Heart left ventricle (tissue), 16 donors: Measurements from ENCODE around the gene TSPAN31. TPM values are rescaled to one million over a fixed set of nuclear protein-coding genes. Genes with fewer than 3 reads are reported as not detected.

Source experiments
- ATAC-seq, 4 donors: fragments of 200-7000 bp; cut with Tn5 transposase; one replicate each; pipeline ENCODE4 v1.9.1; 2020 to 2022; ENCODE audit warnings: moderate library complexity in 4 of 4, mild to moderate bottlenecking in 3 of 4, moderate number of reproducible peaks in 1 of 4
- DNase-seq, 5 donors: peaks; one replicate each; pipeline ENCODE4 v3.0.0-alpha.2; 2020
- H3K27ac ChIP-seq, 12 donors: fragments of 200-600 bp; sonication (generic) in 4 of 12; one replicate each; pipeline versions ENCODE4 v1.5.0 to v1.8.0; 2016 to 2022; ENCODE audit warnings: mild to moderate bottlenecking in 2 of 12
- H3K27me3 ChIP-seq, 9 donors: fragments of 200-600 bp; sonication (generic) in 2 of 9; one replicate each; pipeline versions ENCODE4 v1.5.1 to v1.8.0; 2016 to 2022; ENCODE audit warnings: mild to moderate bottlenecking in 3 of 9
- H3K36me3 ChIP-seq, 9 donors: fragments of 200-600 bp; sonication (generic) in 2 of 9; one replicate each; pipeline versions ENCODE4 v1.5.0 to v1.8.0; 2018 to 2022; ENCODE audit warnings: mild to moderate bottlenecking in 2 of 9
- H3K4me1 ChIP-seq, 12 donors: fragments of 200-600 bp; sonication (generic) in 4 of 12; one replicate each; pipeline versions ENCODE4 v1.5.0 to v1.8.0; 2016 to 2022; ENCODE audit warnings: mild to moderate bottlenecking in 3 of 12
- H3K4me3 ChIP-seq, 12 donors: fragments of 200-600 bp; sonication (generic) in 4 of 12; one replicate each; pipeline versions ENCODE4 v1.5.0 to v1.8.0; 2017 to 2022; ENCODE audit warnings: mild to moderate bottlenecking in 9 of 12, moderate library complexity in 4 of 12
- H3K9me3 ChIP-seq, 12 donors: fragments of 200-600 bp; sonication (generic) in 4 of 12; one replicate each; pipeline versions ENCODE4 v1.5.0 to v1.8.0; 2016 to 2022; ENCODE audit warnings: mild to moderate bottlenecking in 1 of 12
- CTCF ChIP-seq, 12 donors: fragments of 200-600 bp; sonication (generic) in 4 of 12; IDR thresholded peaks; one replicate each; pipeline versions ENCODE4 v1.5.0 to v1.8.0; 2018 to 2022; ENCODE audit warnings: antibody characterized with exemption in 12 of 12, mild to moderate bottlenecking in 5 of 12
- POLR2A ChIP-seq, 2 donors: fragments of 450-650 bp; IDR thresholded peaks; one replicate each; pipeline ENCODE4 v1.6.1; 2017; ENCODE audit warnings: antibody characterized with exemption in 2 of 2, mild to moderate bottlenecking in 2 of 2, moderate library complexity in 2 of 2
- WGBS, 4 donors: extraction: QIAGEN DNeasy Blood & Tissue Kit in 2 of 4; methylation state at CpG; one replicate each; pipeline versions ENCODE4 v1.1.5 to v1.1.7; 2013 to 2018; 5-methylcytosine and 5-hydroxymethylcytosine counted together
- intact Hi-C, 10 donors: fragments of 100-400 bp; cut with DNase I; formaldehyde crosslinking; loops; one replicate each; pipeline versions ENCODE4 v1.11.1 to v1.14.2; 2022
- polyA plus RNA-seq, 2 donors: library from polyadenylated mRNA; stranded (reverse); fragments of 200-250 nt; gene quantifications; one replicate each; pipeline ENCODE4 v1.2.3, GENCODE V29; 2013
- total RNA-seq, 9 donors: library from RNA; depleted of rRNA in 2 of 9; stranded (reverse); fragments of >200 nt in 2 of 9; fragmentation: NEBNext Ultra II Directional in 3 of 9; extraction: Animal tissue kit (Norgen Biotek cat#: 25700) in 3 of 9; gene quantifications; one replicate each; pipeline versions ENCODE4 v1.1.0 to v1.2.4, GENCODE V29; 2016 to 2023
- donor health status: ischemic (EF 13 %, LVEDD 7.1; RV severe dilation, severe dysfunction).
- donor health status: healthy with polysubstance abuse.
- donor health status: DM: no; HTN: yes; CAD: no.
- donor health status: DM: no; HTN: no; CAD: no.
- donor health status: ischemic (EF 25% LVEDD 6.9; RV normal size, moderate dysfunction).
- donor health status: ischemic (EF 25% LVEDD 5.7; RV mildly dilated, moderate dysfunction).
- donor health status: healthy.
- donor health status: DM: yes; HTN: yes; CAD: no.
- donor health status: ischemic (EF 35%, LVEDD 5.7; RV mildly dilated, moderate dysfunction).
- donor health status: nonischemic (EF 11% LVEDD 7.7; RV severe dilation, severe dysfunction).
- donor health status: DM: yes; HTN: yes; CAD: no.
- donor health status: PGD.
- donor health status: ischemic (EF 29% LVEDD 5.4; RV normal size, mild dysfunction).
- donor health status: nonischemic (EF 23%, LVEDD 6.1; RV moderate dilation, normal function).

Gene TSPAN31
- total and polyA plus RNA-seq, 11 donors: 27.2 to 59.3 (median 31.4) TPM

- Histone ChIP-seq H3K27me3 (peaks cover 25 to 81% (median 39%) of the 10 kb centered on the region in 9 donors), H3K36me3 (peaks cover 0 to 43% (median 0%) of the 10 kb centered on the region in 9 donors), H3K9me3 (no peaks in the 10 kb centered on the region), H3K27ac (peak overlapping the region in 3 of 12 donors; percentile 14 to 77 (median 70)), H3K4me3 (peak overlapping the region in 9 of 12 donors; percentile 21 to 58 (median 52)), H3K4me1 (peaks cover 5 to 42% (median 31%) of the 10 kb centered on the region in 12 donors)
- WGBS, 4 donors: 16 to 29% (median 20%) methylated on average over 8 of the region's 8 CpGs
- TF ChIP-seq CTCF (IDR thresholded peaks at IDR 0.05): no peak
- no peak for TF ChIP-seq POLR2A (IDR thresholded peaks at IDR 0.05)
- ATAC-seq (no peak), DNase-seq (peak in 2 of 5 donors; percentile 5 to 28)
- intact Hi-C loops: loop anchor here in 3 of 10 donors (10.0 kb wide), 2 partner anchors 101 to 151 kb away; partner anchors contain the start of gene B4GALNT1 (in 1 of the 3)
Measured at GRCh38 chr12:57735198-57735855, 9.5 kb upstream of the TSPAN31 start.

- peaks cover 25 to 76% (median 39%) of the 10 kb centered on the region in 9 donors for H3K27me3 ChIP-seq
- intact Hi-C loops: loop anchor here in 3 of 10 donors (10.0 kb wide), 2 partner anchors 101 to 151 kb away; partner anchors contain the start of gene B4GALNT1 (in 1 of the 3)
- H3K9me3 ChIP-seq: no peaks in the 10 kb centered on the region
- peaks cover 0 to 36% (median 0%) of the 10 kb centered on the region in 9 donors for H3K36me3 ChIP-seq
- H3K4me3 ChIP-seq: peak overlapping the region; percentile 14 to 58 (median 46)
- ATAC-seq (peak; percentile 5 to 61 (median 34)), DNase-seq (peak; percentile 54 to 72 (median 61))
- H3K27ac ChIP-seq: peak overlapping the region in 7 of 12 donors; percentile 0 to 77 (median 65)
- no peak for TF ChIP-seq POLR2A (IDR thresholded peaks at IDR 0.05)
- peak in 6 of 12 donors; percentile 10 to 44 (median 30) for TF ChIP-seq CTCF (IDR thresholded peaks at IDR 0.05)
- 7 to 19% (median 13%) methylated on average over 35 to 49 of the region's 49 CpGs for WGBS, 4 donors
- H3K4me1 ChIP-seq: peaks cover 5 to 50% (median 31%) of the 10 kb centered on the region in 12 donors
Measured at GRCh38 chr12:57735952-57736740, 8.7 kb upstream of the TSPAN31 start.

- H3K4me1 ChIP-seq: peaks cover 5 to 57% (median 31%) of the 10 kb centered on the region in 12 donors
- ATAC-seq (no peak), DNase-seq (peak in 1 of 5 donors; percentile 18)
- intact Hi-C loops: loop anchor here in 3 of 10 donors (10.0 kb wide), 2 partner anchors 102 to 152 kb away; partner anchors contain the start of gene B4GALNT1 (in 1 of the 3)
- H3K27me3 ChIP-seq: peaks cover 25 to 78% (median 39%) of the 10 kb centered on the region in 9 donors
- peaks cover 0 to 29% (median 0%) of the 10 kb centered on the region in 9 donors for H3K36me3 ChIP-seq
- no peaks in the 10 kb centered on the region for H3K9me3 ChIP-seq
- 7 to 26% (median 13%) methylated on average over 23 to 31 of the region's 31 CpGs for WGBS, 4 donors
- H3K4me3 ChIP-seq: peak overlapping the region; percentile 34 to 58 (median 51)
- peak overlapping the region in 8 of 12 donors; percentile 14 to 77 (median 62) for H3K27ac ChIP-seq
- TF ChIP-seq CTCF (IDR thresholded peaks at IDR 0.05): no peak
- no peak for TF ChIP-seq POLR2A (IDR thresholded peaks at IDR 0.05)
Measured at GRCh38 chr12:57736741-57737466, 7.9 kb upstream of the TSPAN31 start.
